GM18907 (cell line): ENCODE data around the gene NCAPG2.
"Not testable (repeated sequence)": the region's sequence is repeated elsewhere in the genome, so short reads cannot be mapped to it uniquely, and the experiment has no call there.

Experiments
- ATAC-seq: cut with Tn5 transposase; IDR thresholded peaks from one replicate; pipeline ENCODE4 v1.9.1; 2021; ENCODE audit warnings: mild to moderate bottlenecking, moderate library complexity; ENCODE audit not compliant: unreplicated experiment

The NCAPG2 gene

DNA sequence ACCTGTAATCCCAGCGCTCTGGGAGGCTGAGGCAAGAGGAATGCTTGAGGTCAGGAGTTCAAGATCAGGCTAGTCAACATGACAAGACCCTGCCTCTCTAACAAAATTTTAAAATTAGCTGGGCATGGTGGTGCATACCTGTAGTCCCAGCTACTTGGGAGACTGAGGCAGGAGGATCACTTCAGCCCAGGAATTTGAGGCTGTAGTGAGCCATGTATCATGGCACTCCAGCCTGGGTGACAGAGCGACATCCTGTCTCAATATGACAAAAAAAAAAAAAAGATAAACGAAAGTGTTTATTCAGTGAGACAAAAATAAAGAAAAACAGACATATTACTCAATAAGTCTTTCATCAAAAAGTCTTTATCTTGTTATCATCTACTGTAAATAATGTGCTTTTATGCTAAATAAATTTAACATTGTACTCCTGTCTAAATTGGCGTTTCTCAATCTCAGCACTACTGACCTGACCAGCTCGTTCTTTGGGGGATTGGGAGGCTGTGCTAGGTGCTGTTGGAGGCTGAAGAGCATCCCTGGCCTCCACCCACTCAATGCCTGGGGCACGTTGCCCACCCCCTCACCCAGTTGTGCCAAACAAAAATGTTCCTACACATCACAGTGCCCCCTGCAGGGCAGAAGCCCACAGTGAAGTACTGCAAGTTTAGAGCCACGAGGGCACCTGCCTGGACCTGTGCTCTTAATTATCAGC, 57.7 kb downstream of the NCAPG2 start:
- ATAC-seq, result no peak

- ATAC-seq, result no peak
Measured at GRCh38 chr7:158645842-158646241, 58.8 kb downstream of the NCAPG2 start.

DNA sequence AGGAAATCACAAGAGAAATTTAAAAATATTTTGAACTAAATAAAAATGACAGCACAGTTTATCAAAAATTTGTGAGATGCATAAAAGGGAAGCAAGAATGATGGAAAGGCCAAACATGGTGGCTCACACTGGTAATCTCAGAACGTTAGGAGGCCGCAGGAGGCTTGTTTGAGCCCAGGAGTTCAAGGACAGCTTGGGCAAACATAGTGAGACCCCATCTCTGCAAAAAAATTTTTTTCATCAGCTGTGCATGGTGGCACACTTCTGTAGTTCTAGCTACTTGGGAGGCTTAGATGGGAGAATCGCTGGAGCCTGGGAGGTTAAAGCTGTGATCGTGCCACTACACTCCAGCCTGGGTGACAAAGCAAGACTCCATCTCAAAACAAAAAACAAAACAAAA, 62.5 kb downstream of the NCAPG2 start:
- ATAC-seq, result no peak

DNA sequence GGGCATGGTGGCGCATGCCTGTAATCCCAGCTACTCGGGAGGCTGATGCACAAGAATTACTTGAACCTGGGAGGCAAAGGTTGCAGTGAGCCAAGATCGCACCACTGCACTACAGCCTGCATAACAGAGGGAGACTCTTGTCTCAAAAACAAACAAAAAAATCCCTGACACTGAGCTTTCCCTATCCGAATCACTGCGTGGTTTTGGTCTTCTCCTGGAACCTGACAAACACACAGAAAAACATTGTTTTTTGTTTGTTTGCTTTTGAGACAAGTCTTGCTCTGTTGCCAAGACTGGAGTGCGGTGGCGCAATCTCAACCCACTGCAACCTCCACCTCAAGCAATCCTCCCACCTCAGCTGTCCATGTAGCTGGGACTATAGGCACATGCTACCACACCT, 66.6 kb downstream of the NCAPG2 start:
- no peak for ATAC-seq

DNA sequence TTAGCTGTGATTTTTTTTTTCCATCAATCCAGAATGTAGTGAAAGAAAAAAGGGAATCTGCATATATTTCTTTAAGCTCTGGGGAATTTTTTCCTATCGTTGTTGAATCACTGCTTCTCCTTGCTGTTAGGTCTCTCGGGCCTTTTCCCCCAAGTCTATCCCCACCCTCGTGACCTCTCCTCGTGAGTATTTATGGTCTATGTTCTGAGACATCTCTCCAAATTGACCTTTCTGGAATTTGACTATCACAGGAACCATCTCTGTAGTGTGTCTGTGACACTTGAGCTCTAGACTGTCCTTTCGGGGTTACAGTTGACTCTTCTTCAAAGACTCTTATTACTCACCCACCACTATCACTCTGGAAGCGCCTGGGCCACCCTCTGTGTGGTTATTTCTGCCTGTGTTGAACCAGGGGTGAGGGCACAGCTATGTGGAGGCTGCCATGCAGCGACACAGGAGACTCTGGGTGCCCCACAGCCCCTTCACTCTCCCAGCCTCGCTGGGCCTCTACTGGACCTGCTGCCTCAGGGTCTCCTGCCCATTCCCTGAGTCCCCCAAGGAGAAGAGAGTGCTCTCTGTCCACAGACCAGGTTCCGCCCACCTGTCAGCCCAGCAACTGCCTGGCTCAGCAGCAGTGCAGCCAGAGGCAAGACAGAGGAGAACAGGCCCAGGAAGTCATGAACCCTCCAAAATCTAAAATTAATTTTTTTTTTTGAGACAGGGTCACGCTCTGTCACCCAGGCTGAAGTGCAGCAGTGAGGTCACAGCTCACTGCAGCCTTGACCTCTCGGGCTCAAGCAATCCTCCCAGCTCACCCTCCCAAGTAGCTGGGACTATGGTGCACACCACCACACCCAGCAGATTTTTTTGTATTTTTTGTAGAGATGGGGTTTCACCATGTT, 71.3 kb downstream of the NCAPG2 start:
- peak; percentile 71 for ATAC-seq

- no peak for ATAC-seq
Measured at GRCh38 chr7:158631574-158632195, 72.9 kb downstream of the NCAPG2 start.

- not testable (repeated sequence) for ATAC-seq
Measured at GRCh38 chr7:158626289-158626688, 78.3 kb downstream of the NCAPG2 start.

DNA sequence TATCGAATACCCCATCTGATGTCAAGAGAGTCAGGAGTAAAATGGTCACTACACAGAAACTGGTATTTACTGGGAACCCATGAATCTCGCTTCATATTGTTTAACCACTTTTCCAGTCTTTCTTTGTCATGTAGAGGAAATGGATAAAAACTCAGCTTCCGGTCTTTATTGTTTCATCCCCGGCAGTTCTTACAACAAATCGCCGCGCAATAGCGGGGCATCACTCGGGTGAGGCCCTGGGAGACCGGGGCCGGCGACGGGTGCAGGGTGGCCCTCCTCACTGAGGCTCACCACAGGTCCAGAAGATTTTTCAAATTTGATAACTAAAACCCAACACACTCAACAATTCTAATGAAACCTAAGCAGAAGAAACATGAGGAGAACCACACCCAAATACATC, 81.4 kb downstream of the NCAPG2 start:
- no peak for ATAC-seq

GRCh38 chr7:158620839-158621441, 83.7 kb downstream of the NCAPG2 start:
- ATAC-seq, result no peak

DNA sequence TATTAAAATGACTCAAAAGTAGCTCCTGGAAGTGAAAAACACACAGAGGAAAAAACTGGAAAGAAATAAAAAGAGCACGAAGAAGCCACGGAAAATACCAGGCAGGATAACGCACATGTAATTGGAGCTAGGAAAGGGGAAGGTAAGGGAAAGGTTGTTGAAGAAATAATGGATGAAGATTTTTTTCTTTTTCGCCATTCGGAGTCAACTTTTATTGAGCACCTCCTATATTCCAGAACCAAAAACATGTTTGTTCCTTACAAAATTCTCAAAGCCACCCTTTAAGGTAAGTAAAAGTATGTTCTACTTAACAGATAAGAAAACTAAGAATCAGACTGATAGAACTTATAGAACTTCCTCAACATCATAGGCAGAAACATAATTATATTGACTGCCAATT, 84.2 kb downstream of the NCAPG2 start:
- no peak for ATAC-seq

DNA sequence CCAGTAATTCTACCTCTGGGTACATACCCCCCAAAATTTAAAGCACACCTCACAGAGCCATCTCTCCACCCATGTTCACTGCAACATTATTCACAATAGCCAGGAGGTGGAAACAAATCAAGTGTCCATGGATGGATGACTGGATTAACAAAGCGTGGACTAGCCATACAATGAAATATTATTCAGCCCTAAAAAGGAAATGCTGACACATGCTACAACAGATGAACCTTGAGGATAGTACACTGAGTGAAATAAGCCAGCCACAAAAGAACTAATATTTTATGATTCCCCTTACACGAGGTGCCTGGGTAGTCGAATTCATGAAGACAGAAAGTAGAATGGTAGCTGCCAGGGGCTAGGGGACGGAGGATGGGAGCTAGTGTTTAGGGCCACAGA, 85.9 kb downstream of the NCAPG2 start:
- no peak for ATAC-seq

- ATAC-seq, result no peak
Measured at GRCh38 chr7:158617737-158618128, 86.9 kb downstream of the NCAPG2 start.

GRCh38 chr7:158616050-158616449, 88.6 kb downstream of the NCAPG2 start:
- no peak for ATAC-seq

GRCh38 chr7:158614700-158615099, 89.9 kb downstream of the NCAPG2 start:
- no peak for ATAC-seq

- ATAC-seq, result peak; percentile 92
Measured at GRCh38 chr7:158613481-158613880, 91.1 kb downstream of the NCAPG2 start.

DNA sequence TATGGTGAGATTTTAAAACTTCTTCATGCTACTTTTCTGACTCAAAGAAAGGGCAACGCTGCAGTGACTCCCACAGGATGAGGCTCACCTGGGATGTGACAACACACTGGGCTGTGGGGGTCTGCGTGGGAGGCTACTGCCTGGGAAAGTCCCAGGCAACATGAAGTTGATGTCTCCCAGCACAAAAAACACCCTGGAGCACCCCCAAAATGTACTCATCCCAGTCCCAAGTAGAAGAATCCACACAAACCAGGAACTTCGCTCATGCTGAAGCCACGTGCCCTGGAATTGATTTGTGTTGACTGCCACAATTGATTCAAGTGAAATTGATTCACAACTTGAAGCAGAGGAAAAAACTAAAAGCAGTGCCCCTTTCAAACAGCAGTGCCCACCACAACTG, 92.1 kb downstream of the NCAPG2 start:
- no peak for ATAC-seq

DNA sequence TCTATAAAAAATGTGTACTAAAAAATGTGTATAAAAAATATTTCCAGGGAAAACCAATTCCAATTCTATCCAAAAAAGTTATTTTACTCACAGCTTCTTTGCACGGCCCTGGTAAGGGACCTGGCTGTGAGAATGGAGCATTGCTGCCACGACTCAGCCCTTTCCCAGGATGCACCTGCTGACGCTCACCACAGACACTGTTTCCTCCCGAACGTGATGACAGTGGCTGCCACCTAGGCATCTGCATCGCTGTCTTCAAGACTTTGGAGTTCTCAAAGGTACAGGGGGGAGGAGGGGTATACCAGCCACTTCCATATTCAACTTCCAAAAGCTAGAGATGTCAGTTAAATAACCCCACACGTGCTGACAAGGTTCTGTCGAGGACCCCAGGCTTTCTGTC, 93.1 kb downstream of the NCAPG2 start:
- ATAC-seq, result no peak

- ATAC-seq, result no peak
Measured at GRCh38 chr7:158609313-158609974, 95.2 kb downstream of the NCAPG2 start.

DNA sequence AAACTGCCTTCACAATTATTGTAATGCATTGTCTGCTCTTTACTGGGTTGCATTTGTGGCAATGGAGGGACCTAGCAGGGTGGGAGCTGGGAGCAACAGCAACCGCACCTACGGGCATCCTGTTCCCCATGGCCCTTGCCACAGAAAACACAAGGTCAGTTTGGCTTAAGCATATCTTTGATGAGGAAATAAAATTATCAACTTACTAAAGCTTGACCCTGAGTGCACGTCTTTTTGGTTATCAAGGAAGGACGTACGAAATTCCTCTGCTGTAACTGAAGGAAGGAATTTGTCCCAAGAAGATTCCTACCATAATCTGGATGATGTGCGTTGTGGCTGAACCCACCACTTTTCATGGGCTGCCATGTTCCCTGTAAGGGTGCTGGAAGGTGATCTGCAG, 97.0 kb downstream of the NCAPG2 start:
- ATAC-seq, result no peak

DNA sequence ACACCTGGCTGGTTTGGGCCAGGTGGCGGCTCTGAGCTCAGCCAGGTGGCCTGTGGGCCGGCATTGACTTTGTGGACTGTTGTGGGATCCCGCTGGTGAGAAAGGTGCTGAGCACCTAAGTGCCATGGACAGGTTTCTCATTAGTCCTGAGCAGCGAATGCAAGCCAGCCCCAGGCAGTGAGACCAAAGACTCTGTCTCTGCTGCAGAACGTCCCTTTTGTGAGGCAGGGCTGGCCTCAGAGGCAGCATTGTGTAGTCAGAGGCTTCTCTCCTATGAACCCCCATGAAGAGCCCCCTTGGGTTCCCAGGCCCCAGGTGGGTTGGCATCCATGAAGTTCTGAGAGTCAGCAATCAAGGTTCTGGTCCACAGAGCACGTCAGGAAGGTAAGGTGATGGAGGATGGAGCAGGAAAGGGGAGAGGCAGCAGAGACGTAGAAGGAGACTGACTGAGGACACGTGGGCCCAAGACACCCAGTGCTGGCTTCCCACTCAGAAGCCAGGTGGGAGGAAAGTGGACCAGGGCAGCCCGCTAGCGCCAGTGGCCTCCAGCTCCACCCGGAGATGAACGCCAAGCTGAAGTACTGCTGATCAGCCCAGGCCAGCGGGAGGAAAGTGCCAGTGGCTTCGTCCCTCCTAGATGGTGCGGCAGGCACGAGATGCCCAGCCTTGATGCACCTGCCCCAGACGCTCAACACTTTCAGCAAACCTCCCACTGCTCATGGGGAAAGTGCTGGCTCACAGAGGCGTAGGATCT, 97.8 kb downstream of the NCAPG2 start:
- ATAC-seq, result no peak
